NCI-H526 treated with DMSO at 0.1 percent for 48 hours (cell line): ENCODE measurements around the gene SELENOP.
"Not testable (repeated sequence)": the region's sequence is repeated elsewhere in the genome, so short reads cannot be mapped to it uniquely, and the experiment has no call there.

ENCODE experiments used
- DNase-seq: peaks from one replicate; lab custom pipeline; 2025; lab: John Stamatoyannopoulos, UW

Gene SELENOP, protein sequence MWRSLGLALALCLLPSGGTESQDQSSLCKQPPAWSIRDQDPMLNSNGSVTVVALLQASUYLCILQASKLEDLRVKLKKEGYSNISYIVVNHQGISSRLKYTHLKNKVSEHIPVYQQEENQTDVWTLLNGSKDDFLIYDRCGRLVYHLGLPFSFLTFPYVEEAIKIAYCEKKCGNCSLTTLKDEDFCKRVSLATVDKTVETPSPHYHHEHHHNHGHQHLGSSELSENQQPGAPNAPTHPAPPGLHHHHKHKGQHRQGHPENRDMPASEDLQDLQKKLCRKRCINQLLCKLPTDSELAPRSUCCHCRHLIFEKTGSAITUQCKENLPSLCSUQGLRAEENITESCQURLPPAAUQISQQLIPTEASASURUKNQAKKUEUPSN

DNA sequence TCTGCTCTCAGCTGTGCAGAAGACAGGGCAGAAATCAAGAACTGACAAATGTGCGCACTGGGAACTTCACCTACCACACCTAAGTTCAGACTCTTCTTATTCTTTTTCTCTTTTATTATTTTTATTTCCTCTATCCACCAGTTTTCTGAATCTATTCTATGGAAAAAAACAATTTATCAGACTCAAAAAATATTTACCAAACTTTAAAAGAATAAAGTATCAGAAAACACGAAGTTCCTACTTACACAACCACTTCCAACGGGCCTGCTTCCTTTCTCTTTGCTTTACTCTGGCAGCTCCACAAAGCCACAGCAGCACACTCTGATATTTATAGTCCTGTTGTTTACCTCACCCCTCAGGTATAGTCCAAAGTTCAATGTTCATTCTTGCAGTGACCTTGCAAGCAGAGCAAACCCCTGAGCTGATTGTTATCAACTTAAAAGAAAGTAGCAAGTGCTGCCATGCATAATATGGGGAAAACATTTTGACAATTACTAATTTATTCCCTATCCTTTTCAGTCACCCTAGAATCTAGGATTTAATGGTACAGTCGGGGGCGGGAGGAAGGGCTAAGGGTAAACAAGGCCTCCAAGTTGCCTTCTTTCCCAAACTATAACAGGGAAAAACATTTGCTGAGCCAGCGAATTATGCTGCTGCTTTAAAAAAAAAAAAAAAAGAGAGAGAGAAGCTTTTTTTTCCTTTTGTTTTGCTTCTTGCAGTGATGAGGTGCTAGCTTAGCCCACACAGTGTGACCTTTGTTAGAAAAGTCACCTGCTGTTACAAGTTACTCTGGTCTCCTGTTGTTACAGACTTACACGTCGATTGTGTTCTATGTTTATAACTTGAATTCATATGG lies at the start of gene SELENOP:
Gene SELENOP, minus strand, starts transcription at position 302 of the 856 bp plus-strand sequence. CDS start 3,539 bp downstream, outside the sequence.
- peak; percentile 96 for DNase-seq

DNA sequence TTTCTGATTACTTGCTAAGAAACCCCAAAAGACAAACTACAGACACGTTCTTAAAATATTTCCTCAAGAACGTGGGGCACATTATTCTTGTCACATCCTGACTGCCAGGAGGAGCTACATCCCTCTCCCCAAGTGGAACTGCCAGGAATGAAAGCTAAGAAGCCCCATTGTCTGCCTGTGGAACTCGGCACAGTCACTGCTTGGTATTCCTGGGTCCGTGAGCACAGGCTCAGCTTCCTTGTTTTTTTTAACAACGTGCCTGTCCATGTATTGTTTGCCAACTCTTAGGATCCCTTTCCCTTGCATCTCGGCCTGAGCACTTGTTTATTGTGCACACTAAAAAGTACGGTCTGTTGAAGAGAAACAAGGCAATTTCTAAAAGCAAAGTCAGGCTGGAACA lies 47.0 kb upstream of the SELENOP start:
- no peak for DNase-seq

DNA sequence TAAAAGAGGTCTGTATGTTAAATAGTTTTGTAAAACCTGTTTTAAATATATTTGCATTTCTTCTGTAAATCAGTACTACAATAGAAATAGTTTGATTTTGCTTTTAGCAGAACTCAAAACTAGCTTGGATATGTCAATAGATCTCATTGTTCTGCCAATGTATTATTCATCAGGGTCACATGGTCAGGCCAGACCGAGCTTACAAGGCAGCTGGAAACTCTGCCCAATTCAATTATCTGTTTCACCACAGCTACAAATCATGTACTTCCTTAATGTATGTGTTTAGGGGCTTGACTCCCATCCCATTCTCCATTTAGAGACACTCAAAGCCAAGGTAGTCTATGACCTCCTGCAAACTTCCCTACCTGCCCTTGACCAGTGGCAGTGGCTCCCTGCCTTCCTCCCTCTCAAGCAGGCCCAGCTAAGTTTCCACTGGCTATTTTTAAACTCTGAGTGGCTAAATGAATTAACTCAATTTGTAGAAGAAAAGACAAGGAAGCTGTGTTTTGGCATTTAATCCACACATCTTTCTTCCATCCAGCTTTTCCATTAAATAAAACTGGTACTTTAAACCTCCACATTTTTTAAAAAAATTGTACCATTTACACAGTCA lies 46.4 kb upstream of the SELENOP start:
- DNase-seq: peak; percentile 41

- DNase-seq: no peak
These were observed 44.1 kb upstream of the SELENOP start for GRCh38 chr5:42855811-42856210.

DNA sequence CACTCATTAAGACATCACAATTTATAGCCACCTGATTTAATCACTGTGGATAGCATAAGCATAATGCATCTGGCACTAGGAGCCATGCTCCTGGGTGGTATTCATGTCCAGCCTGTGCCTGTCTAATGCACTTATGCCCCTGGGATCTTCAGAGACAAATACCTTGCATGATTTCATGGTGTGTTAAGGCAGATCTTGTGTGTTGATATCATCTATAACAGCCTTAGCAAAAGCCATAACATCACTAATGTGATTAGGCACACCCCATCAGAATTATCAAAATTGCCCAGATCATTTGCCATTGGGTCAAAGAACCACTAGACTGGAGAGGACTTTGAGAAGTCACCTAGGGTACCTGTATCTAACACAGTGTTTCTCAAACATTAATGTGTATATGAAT lies 43.7 kb upstream of the SELENOP start:
- DNase-seq: no peak

- no peak for DNase-seq
These were observed 43.1 kb upstream of the SELENOP start for GRCh38 chr5:42854795-42855194.

DNA sequence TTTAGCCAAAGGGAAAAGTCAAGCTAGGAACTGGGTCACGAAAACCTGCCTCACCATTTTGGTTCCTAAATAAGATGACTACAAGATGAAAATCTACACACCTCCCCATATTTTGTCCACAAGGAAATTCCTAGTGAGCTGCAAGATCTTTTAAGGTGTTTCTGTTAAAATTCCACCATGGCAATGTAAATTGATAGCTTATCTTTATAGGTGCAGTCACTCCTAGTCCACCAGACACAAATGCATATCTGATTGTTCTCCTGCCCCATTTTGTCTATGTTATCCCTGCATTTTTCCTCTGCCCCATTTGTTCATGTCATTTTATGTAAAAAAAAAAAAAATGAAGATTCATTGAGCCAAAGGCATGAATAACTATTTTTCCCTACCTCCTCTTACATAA lies 41.1 kb upstream of the SELENOP start:
- DNase-seq: no peak

DNA sequence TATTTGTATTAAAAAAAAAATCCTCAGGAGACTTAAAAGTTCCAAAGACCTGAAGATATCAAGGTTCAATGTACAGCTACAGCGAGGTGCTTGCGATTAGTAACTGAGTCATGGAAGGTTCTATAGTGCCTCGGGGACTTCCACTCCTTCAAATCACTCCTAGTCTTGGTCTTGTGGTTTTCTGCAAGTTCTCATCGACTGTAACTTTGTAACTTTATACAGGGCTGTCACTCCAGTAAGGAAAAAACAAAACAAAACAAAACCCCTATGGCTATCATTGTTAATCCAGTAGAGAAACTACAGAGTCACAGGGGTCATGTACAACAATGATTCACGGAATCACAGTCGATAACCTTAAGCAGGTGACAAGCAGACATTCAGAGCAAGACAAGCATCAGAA lies 39.8 kb upstream of the SELENOP start:
- DNase-seq: no peak

GRCh38 chr5:42848545-42848944 lies 36.9 kb upstream of the SELENOP start:
- no peak for DNase-seq

DNA sequence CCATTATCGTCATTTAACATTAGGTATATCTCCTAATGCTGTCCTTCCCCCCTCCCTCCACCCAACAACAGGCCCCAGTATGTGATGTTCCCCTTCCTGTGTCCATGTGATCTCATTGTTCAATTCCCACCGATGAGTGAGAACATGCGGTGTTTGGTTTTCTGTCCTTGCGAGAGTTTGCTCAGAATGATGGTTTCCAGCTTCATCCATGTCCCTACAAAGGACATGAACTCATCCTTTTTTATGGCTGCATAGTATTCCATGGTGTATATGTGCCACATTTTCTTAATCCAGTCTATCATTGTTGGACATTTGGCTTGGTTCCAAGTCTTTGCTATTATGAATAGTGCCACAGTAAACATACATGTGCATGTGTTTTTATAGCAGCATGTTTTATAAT lies 32.7 kb upstream of the SELENOP start:
- not testable (repeated sequence) for DNase-seq

- no peak for DNase-seq
These were observed 32.1 kb upstream of the SELENOP start for GRCh38 chr5:42843675-42844292.

- DNase-seq: no peak
These were observed 31.4 kb upstream of the SELENOP start for GRCh38 chr5:42842921-42843641.

DNA sequence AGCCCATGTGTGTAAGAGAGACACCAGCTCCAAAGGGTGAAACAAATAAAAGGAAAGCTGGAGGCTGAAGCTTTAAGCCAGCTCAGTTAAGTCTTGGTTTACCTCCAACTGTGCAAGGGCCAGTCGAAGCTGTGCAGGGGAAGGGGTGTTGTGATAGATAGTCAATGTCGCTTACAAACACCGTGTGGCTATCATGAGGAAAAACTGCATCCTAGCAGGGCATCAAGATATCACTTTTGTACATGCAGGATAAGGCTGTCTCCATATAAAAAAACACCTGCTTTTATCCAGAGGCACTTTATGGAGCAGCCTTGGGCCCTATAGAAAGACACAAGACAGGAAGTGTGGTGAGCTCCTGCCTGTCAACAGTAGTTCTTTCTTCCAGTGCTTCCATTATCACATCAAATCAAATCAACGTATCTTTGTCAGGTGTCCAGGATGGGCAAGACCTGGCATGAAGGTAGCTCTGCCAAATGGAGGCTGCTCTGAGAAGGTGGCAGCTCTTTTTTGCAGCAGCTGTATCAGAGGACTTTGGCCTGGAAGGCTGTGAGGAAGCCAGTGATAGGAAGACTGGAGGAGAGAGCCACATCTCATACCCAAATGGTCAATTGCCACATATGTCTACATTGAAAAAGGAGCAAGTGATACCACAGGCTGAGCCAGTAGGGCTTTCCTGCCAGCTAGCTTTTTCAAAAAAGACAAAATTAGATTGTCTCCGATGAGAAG lies 29.3 kb upstream of the SELENOP start:
- DNase-seq: no peak

GRCh38 chr5:42840269-42840668 lies 28.6 kb upstream of the SELENOP start:
- no peak for DNase-seq

- no peak for DNase-seq
These were observed 27.5 kb upstream of the SELENOP start for GRCh38 chr5:42839196-42839595.

GRCh38 chr5:42837601-42838000 lies 25.9 kb upstream of the SELENOP start:
- DNase-seq: no peak

DNA sequence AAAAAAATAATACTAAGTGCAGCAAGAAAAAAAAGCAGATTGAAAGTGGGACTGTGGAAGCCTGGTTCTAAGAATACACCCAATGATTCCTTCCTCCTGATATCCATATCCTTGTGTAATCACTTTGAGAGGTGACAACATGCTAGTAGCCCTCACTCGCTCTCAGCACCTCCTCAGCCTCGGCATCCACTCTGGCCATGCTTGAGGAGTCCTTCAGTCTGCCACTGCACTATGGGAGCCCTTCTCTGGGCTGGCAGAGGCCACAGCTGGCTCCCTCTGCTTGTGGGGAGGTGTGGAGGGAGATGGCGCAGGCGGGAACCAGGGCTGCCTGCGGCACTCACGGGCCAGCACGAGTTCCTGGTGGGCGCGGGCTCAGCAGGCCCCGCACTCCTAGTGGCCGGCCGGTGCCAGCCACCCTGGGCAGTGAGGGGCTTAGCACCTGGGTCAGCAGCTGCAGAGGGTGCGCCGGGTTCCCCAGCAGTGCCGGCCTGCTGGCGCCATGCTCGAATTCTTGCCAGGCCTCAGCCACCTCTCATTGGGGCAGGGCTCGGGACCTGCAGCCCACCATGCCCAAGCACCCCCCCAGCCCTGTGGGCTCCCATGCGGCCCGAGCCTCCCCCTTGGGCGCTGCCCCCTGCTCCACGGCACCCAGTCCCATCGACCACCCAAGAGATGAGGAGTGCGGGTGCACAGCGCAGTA lies 24.5 kb upstream of the SELENOP start:
- no peak for DNase-seq

DNA sequence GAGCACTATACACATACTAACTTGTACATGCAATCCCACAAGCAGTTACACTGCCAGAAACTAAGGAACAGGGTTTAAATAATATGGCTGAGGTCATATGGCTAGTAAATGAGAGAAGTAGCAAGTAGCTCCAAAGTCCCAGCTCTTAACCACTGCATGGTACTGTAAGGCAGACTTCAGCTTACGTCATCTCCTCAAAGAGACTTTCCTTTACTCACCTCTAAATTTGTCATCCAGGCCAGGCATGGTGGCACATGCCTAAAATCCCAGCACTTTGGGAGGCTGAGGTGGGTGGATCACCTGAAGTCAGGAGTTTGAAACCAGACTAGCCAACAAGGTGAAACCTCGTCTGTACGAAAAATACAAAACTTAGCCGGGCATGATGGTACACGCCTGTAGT lies 20.4 kb upstream of the SELENOP start:
- DNase-seq: no peak

GRCh38 chr5:42830924-42831323 lies 19.2 kb upstream of the SELENOP start:
- no peak for DNase-seq

- DNase-seq: no peak
These were observed 17.0 kb upstream of the SELENOP start for GRCh38 chr5:42828671-42829070.
